GM21737 (cell line): ENCODE data around the gene AQP10.
"Not testable (repeated sequence)": the region's sequence is repeated elsewhere in the genome, so short reads cannot be mapped to it uniquely, and the experiment has no call there.

Experiments
- ATAC-seq: cut with Tn5 transposase; IDR thresholded peaks from one replicate; pipeline ENCODE4 v1.9.1; 2021; ENCODE audit warnings: mild to moderate bottlenecking, moderate library complexity; ENCODE audit not compliant: unreplicated experiment

Gene AQP10

GRCh38 chr1:154342836-154343472 lies 22.1 kb downstream of the AQP10 start:
- no peak for ATAC-seq

GRCh38 chr1:154344977-154345837 lies 24.3 kb downstream of the AQP10 start:
- ATAC-seq: no peak

DNA sequence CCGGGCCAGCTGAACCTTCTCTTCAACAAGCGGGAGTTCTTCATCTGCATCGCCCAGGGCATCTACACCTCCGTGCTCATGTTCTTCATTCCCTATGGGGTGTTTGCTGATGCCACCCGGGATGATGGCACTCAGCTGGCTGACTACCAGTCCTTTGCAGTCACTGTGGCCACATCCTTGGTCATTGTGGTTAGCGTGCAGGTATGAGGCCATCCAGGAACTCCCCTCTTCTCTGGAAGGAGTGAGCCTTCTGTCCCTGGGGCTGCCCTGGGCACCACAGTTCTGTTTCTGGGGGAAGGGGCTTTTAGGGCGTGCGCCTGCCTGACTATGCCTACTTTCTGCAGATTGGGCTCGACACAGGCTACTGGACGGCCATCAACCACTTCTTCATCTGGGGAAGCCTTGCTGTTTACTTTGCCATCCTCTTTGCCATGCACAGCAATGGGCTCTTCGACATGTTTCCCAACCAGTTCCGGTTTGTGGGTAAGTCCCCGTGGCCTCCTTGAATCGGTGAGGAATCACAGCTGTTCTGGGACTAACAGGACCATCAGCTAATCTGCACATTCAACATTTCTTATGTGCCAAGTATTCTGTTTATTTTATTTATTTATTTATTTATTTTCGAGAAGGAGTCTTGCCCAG lies 25.5 kb downstream of the AQP10 start:
- ATAC-seq: no peak

DNA sequence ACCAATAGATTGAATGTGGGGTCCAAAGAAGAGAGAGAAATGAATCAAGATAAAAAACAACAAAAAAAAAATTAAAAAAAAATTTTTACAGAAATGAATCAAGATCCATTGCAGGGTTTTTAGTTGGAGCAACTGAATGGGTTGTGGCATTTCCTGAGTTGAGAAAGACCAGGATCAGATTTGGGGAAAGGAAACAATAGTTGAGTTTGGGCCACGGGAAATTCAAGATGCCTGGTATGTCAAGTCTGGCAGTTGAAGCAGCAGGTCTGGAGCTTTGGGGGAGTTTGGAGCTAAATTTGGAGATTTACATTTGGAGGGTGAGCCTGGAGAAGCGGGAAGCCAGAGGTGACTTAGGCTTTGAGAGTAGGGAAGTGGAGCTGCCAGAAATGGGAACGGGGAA lies 27.1 kb downstream of the AQP10 start:
- no peak for ATAC-seq

DNA sequence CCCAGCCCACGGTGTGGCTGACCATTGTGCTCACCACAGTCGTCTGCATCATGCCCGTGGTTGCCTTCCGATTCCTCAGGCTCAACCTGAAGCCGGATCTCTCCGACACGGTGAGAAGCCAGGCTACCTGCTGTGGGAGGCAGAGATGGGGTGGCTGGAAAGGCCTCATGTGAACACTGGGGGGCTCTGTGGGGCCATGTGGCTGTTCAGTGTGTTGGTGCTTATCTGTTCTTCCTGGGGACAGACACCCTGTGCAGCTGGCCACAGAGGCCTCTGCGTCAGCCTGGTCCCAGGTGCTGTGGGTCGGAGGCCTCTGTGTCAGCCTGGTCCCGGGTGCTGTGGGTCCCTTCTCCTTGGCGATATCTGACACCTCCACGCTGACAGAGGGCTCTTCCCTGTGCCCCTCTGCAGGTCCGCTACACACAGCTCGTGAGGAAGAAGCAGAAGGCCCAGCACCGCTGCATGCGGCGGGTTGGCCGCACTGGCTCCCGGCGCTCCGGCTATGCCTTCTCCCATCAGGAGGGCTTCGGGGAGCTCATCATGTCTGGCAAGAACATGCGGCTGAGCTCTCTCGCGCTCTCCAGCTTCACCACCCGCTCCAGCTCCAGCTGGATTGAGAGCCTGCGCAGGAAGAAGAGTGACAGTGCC lies 27.7 kb downstream of the AQP10 start:
- ATAC-seq: no peak

GRCh38 chr1:154349121-154349520 lies 28.2 kb downstream of the AQP10 start:
- ATAC-seq: no peak

DNA sequence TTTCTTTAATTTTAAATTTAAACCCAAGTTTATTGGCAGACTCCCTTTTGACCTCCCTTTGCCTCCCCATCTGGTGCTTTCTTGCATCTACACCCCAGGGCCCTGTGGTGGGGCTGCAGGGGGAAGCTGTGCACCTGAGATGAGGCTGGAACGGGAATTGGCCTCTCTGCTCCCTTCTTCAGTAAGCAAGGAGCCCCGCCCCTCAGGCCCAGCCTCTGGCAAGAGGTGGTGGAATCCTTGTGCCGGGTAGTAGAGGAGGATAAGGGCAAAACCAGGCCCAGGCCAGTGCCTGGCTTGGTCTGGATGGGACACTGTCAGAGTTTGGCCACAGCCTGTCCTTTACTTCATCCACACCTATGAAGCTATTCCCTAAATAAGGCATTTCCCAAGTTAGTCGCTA lies 29.5 kb downstream of the AQP10 start:
- ATAC-seq: no peak

DNA sequence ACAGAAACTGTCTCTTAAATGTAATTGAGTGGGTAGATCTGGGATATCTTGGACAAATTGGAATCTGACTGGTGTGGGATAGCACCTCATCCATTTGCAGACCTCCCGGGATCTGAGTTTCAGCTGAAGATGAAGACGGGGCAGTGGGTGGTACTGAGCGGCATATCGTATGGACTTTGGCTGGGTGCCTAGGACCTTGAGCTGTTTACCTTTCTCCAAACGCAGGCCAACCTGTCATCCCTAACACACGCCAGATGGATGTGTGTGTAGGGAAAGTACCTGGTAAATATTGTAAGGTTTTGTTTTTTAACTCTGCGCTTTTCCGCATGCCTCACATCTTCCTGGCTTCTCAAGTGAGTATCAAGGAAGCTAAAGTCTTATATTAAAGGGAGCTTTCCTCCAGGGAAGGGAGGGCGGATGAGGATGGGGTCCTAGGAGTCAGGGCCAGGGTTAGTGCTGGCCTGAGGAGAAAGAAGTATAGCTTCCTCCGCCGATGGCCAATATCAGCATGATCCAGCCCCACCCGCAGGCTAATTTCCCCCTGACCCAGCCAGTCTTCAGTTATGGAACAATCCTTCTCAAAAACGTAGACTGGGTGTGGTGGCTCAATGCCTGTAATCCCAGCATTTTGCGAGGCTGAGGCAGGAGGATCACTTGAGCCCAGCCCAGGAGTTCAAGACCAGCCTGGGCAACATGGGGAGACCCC lies 30.6 kb downstream of the AQP10 start:
- ATAC-seq: no peak

- ATAC-seq: no peak
Measured at GRCh38 chr1:154352245-154352580, 31.3 kb downstream of the AQP10 start.

- ATAC-seq: no peak
Measured at GRCh38 chr1:154352581-154353459, 31.9 kb downstream of the AQP10 start.

DNA sequence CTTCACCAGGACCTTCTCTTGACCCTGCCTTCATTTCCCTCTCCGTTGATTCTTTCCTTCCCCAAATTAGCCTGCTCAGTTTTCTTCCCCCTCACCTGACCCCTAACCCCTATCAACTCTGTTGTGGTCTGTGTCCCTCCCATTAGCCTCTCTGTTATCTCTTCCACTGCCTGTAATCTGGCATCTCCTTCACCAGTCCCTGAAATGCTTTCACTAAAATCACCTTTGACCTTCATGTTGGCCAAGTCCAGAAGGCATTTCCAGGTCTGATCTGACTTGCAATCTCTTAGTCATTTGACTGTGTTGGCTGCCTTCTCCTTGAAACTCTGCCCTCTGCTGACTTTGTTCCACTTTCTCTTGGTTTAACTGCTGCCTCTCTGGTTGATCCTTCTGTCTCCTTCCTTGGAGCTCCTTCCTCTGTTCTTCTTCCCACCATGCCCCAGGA lies 32.6 kb downstream of the AQP10 start:
- ATAC-seq: no peak

- no peak for ATAC-seq
Measured at GRCh38 chr1:154353966-154354365, 33.1 kb downstream of the AQP10 start.

DNA sequence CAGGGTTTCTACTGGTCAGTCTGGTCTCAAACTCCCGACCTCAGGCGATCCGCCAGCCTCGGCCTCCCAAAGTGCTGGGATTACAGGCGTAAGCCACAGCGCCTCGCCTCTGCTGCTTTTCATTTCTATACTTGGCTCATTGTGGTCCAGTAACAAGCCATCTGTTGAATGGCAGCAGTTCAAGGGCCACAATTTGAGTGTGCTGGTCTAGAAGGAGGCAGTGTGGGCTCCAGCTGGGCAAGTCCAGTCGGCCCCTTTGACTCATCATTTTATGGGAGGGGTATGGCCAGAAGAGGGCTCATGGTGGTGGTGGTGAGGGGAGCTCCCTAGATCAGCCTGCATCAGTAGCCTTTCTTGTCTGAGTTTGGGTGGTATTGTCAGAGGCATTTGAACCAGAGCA lies 37.6 kb downstream of the AQP10 start:
- ATAC-seq: no peak

DNA sequence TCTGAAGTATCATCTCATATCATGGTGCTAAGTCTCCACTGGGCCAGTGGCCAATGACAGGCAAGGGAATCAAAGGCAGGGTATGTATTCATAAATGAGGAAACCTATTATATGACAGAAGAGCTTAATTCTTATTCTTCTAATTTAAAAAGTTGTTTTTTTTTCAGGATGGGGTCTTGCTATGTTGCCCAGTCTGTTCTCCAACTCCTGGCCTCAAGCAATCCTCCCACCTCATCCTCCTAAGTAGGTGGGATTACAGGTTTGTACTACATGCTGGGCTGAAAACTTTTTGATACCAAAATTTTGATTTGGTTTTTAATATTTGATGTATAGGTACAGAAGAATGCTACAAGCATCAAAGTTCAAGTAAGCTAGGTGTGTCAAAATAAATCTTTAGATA lies 39.4 kb downstream of the AQP10 start:
- ATAC-seq: no peak

DNA sequence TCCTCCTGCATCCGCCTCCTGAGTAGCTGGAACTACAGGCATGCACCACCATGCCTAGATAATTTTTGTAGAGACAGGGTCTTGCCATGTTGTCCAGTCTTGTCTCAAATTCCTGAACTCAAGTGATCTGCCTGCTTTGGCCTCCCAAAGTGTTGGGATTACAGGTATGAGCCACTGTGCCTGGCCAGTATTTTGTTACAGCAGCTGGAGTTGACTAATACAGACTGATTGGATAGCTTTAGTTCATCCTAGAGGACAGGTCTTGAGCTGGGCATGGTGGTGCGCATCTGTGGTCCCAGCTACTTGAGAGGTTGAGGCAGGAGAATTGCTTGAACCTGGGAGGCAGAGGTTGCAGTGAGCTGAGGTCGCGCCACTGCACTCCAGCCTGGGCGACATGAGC lies 40.0 kb downstream of the AQP10 start:
- ATAC-seq: not testable (repeated sequence)

DNA sequence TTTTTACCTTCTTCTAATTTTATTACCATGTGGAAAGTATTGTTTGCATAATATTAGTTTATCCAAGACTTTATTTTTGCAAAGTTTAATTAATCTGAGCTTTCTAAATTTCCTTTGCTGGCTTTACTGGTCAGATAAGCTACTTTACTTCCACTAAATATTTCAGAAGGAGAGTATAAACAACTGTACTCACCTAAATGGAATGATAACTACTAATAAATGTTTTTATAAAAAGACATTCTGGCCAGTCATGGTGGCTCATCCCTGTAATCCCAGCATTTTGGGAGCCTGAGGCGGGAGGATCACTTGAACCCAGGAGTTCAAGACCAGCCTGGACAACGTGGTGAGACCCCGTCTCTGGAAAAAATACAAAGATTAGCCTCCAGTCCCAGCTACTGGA lies 40.5 kb downstream of the AQP10 start:
- no peak for ATAC-seq

DNA sequence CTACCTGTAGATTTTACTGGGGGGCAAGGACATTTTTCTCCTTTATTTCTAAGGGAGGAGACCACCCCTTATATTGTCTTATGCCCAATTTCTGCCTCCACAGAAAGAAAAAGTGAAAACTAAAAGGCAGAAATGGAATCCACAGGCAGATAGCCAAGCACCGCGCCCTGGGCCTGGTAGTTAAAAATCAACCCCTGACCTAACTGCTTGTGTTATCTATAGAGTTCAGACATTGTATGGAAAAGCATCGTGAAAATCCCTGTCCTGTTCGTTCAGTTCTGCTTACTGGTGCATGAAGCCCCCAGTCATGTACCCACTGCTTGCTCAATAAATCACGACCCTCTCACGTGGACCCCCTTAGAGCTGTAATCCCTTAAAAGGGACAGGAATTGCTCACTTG lies 50.5 kb downstream of the AQP10 start:
- ATAC-seq: no peak

GRCh38 chr1:154373777-154374357 lies 53.0 kb downstream of the AQP10 start:
- ATAC-seq: not testable (repeated sequence)
